CD14-positive monocyte (primary cell): ENCODE results near the gene NPTX1. TPM values are rescaled to one million over a fixed set of nuclear protein-coding genes. Genes with fewer than 3 reads are reported as not detected.

Experiments
- DNase-seq, 3 donors: peaks; one replicate each; pipeline ENCODE4 v3.0.0-alpha.2; 2011 to 2022
- H2AFZ ChIP-seq: 2 replicates; pipeline ENCODE4 v1.6.0; 2012; ENCODE audit warnings: mild to moderate bottlenecking, low read depth, low read length, inconsistent platforms; ENCODE audit not compliant: insufficient read depth, poor library complexity, severe bottlenecking
- H3K27ac ChIP-seq, 2 donors: 1 replicate in 1 of 2; 2 replicates in 1 of 2; pipeline ENCODE4 v1.5.1; 2012 to 2013; ENCODE audit warnings: low read length in 2 of 2, control low read depth in 1 of 2, inconsistent platforms in 1 of 2, low read depth in 1 of 2, mild to moderate bottlenecking in 1 of 2
- H3K27me3 ChIP-seq, 2 donors: one replicate each; pipeline versions ENCODE4 v1.6.0 to v1.6.1; 2011 to 2013; ENCODE audit warnings: low read length in 2 of 2; ENCODE audit not compliant: control insufficient read depth in 2 of 2, insufficient read depth in 2 of 2
- H3K36me3 ChIP-seq, 2 donors: replicated peaks in 1 of 2; 1 replicate in 1 of 2; 2 replicates in 1 of 2; pipeline versions ENCODE4 v1.5.1 to v1.6.1; 2012 to 2013; ENCODE audit warnings: low read length in 2 of 2, control low read depth in 1 of 2, inconsistent platforms in 1 of 2, mild to moderate bottlenecking in 1 of 2; ENCODE audit not compliant: insufficient read depth in 2 of 2, control insufficient read depth in 1 of 2
- H3K4me1 ChIP-seq, 2 donors: 1 replicate in 1 of 2; 2 replicates in 1 of 2; pipeline versions ENCODE4 v1.5.1 to v1.6.1; 2012 to 2013; ENCODE audit warnings: low read length in 2 of 2, control low read depth in 1 of 2, inconsistent platforms in 1 of 2, mild to moderate bottlenecking in 1 of 2, moderate library complexity in 1 of 2; ENCODE audit not compliant: insufficient read depth in 2 of 2, control insufficient read depth in 1 of 2
- H3K4me2 ChIP-seq: replicated peaks from 2 replicates; pipeline ENCODE3; 2012; ENCODE audit warnings: low read length, moderate library complexity, mild to moderate bottlenecking; ENCODE audit not compliant: poor library complexity, severe bottlenecking; ENCODE audit errors: extremely low read depth
- H3K4me3 ChIP-seq, 3 experiments: fragments of 200-600 bp in 1 of 3; sonication (generic) in 1 of 3; replicated peaks in 1 of 3; 1 replicate in 2 of 3; 2 replicates in 1 of 3; pipeline ENCODE4 v1.5.1; 2011 to 2013; ENCODE audit warnings: low read length in 3 of 3, mild to moderate bottlenecking in 3 of 3, control low read depth in 2 of 3, low read depth in 2 of 3, inconsistent platforms in 1 of 3, moderate library complexity in 1 of 3
- H3K79me2 ChIP-seq: 2 replicates; pipeline ENCODE4 v1.6.0; 2012; ENCODE audit warnings: mild to moderate bottlenecking, control low read depth, inconsistent platforms, low read length, moderate library complexity; ENCODE audit not compliant: insufficient read depth
- H3K9ac ChIP-seq: 2 replicates; pipeline ENCODE4 v1.6.0; 2017; ENCODE audit warnings: low read length, mild to moderate bottlenecking; ENCODE audit not compliant: insufficient read depth, poor library complexity, severe bottlenecking
- H3K9me3 ChIP-seq, 2 donors: replicated peaks in 1 of 2; 1 replicate in 1 of 2; 2 replicates in 1 of 2; pipeline versions ENCODE4 v1.5.1 to v1.6.1; 2012 to 2013; ENCODE audit warnings: low read length in 2 of 2, control low read depth in 1 of 2; ENCODE audit not compliant: control insufficient read depth in 1 of 2, insufficient read depth in 1 of 2
- H4K20me1 ChIP-seq: 2 replicates; pipeline ENCODE4 v1.6.0; 2012; ENCODE audit warnings: mild to moderate bottlenecking, low read length, control low read depth, moderate library complexity; ENCODE audit not compliant: insufficient read depth
- H3K27ac Mint-ChIP-seq, 7 donors: one replicate each; pipeline ENCODE4 v1.8.0; 2020; ENCODE audit warnings: mild to moderate bottlenecking in 7 of 7, mixed read lengths in 7 of 7, moderate library complexity in 6 of 7, inconsistent platforms in 2 of 7
- H3K27me3 Mint-ChIP-seq, 3 donors: one replicate each; pipeline ENCODE4 v1.8.0; 2021 to 2022; ENCODE audit warnings: low read depth in 3 of 3, mild to moderate bottlenecking in 3 of 3, mixed read lengths in 3 of 3, moderate library complexity in 3 of 3, inconsistent platforms in 1 of 3
- H3K36me3 Mint-ChIP-seq, 2 donors: one replicate each; pipeline ENCODE4 v1.8.0; 2020; ENCODE audit warnings: mixed read lengths in 2 of 2, inconsistent platforms in 1 of 2, mild to moderate bottlenecking in 1 of 2
- H3K4me1 Mint-ChIP-seq: one replicate; pipeline ENCODE4 v1.8.0; 2020; ENCODE audit warnings: mild to moderate bottlenecking, mixed read lengths
- H3K4me3 Mint-ChIP-seq, 2 donors: one replicate each; pipeline ENCODE4 v1.8.0; 2020; ENCODE audit warnings: mild to moderate bottlenecking in 2 of 2, mixed read lengths in 2 of 2, moderate library complexity in 1 of 2
- H3K9me3 Mint-ChIP-seq, 7 donors: one replicate each; pipeline ENCODE4 v1.8.0; 2020 to 2022; ENCODE audit warnings: mixed read lengths in 7 of 7, mild to moderate bottlenecking in 6 of 7, moderate library complexity in 6 of 7, inconsistent platforms in 2 of 7
- CTCF ChIP-seq: fragments of 200-600 bp; IDR thresholded peaks from one replicate; pipeline ENCODE4 v1.8.0; 2022; ENCODE audit warnings: antibody characterized with exemption, mild to moderate bottlenecking
- WGBS: methylation state at CpG from one replicate; pipeline ENCODE4 v1.1.5; 2013; ENCODE audit warnings: missing lambda C conversion rate; ENCODE audit not compliant: insufficient coverage; 5-methylcytosine and 5-hydroxymethylcytosine counted together
- intact Hi-C, 2 donors: fragments of 100-400 bp; cut with micrococcal nuclease; formaldehyde crosslinking; loops; one replicate each; pipeline versions ENCODE4 v1.15.0 to v1.15.1; 2023
- polyA plus RNA-seq, 3 donors: library from polyadenylated mRNA; depleted of rRNA in 1 of 3; unstranded in 2 of 3; stranded (reverse) in 1 of 3; fragments of 300-500 nt in 2 of 3; fragments of >200 nt in 1 of 3; fragmentation: Illumina TruSeq in 2 of 3; gene quantifications; 1 replicate in 2 of 3; 2 replicates in 1 of 3; pipeline ENCODE4 v1.2.3, GENCODE V29; 2012 to 2021

The NPTX1 gene
- polyA plus RNA-seq, 3 donors, result not detected

GRCh38 chr17:80442323-80442659, 34.1 kb downstream of the NPTX1 start:
- H3K27ac Mint-ChIP-seq, result no peak overlapping the region
- no peaks in the 10 kb centered on the region for H3K4me1 Mint-ChIP-seq
- H3K9me3 Mint-ChIP-seq, result no peaks in the 10 kb centered on the region
- Histone ChIP-seq H3K27ac (no peak overlapping the region), H3K27me3 (no peaks in the 10 kb centered on the region), H3K9ac (no peak overlapping the region), H3K4me1 (no peaks in the 10 kb centered on the region), H3K4me3 (no peak overlapping the region), H2AFZ (no peak overlapping the region), H3K36me3 (no peaks in the 10 kb centered on the region), H3K4me2 (no peak overlapping the region), H4K20me1 (no peaks in the 10 kb centered on the region), H3K9me3 (no peaks in the 10 kb centered on the region), H3K79me2 (no peaks in the 10 kb centered on the region)
- no peaks in the 10 kb centered on the region for H3K36me3 Mint-ChIP-seq
- DNase-seq, result no peak
- WGBS, result 92% methylated on average over 5 of the region's 12 CpGs
- no peak overlapping the region for H3K4me3 Mint-ChIP-seq
- TF ChIP-seq CTCF, result no peak
- peaks cover 0 to 2% (median 0%) of the 10 kb centered on the region in 3 donors for H3K27me3 Mint-ChIP-seq
- intact Hi-C loops, result no loop called here

GRCh38 chr17:80441598-80442322, 34.6 kb downstream of the NPTX1 start:
- Histone ChIP-seq H3K4me1 (no peaks in the 10 kb centered on the region), H3K4me2 (no peak overlapping the region), H3K4me3 (no peak overlapping the region), H2AFZ (no peak overlapping the region), H4K20me1 (no peaks in the 10 kb centered on the region), H3K27me3 (no peaks in the 10 kb centered on the region), H3K79me2 (no peaks in the 10 kb centered on the region), H3K9ac (no peak overlapping the region), H3K27ac (no peak overlapping the region), H3K9me3 (no peaks in the 10 kb centered on the region), H3K36me3 (no peaks in the 10 kb centered on the region)
- intact Hi-C loops, result no loop called here
- WGBS, result 95% methylated on average over 9 of the region's 14 CpGs
- Mint-ChIP-seq H3K36me3 (no peaks in the 10 kb centered on the region), H3K4me1 (no peaks in the 10 kb centered on the region), H3K27ac (no peak overlapping the region), H3K9me3 (no peaks in the 10 kb centered on the region), H3K27me3 (peaks cover 0 to 2% (median 0%) of the 10 kb centered on the region in 3 donors), H3K4me3 (no peak overlapping the region)
- TF ChIP-seq CTCF, result no peak
- DNase-seq, result no peak
